ENCODE measurements around the gene C1orf232. TPM values are rescaled to one million over a fixed set of nuclear protein-coding genes. Genes with fewer than 3 reads are reported as not detected.

C1orf232 gene
- total RNA-seq, 1 experiment from 2014 or later = not detected

DNA sequence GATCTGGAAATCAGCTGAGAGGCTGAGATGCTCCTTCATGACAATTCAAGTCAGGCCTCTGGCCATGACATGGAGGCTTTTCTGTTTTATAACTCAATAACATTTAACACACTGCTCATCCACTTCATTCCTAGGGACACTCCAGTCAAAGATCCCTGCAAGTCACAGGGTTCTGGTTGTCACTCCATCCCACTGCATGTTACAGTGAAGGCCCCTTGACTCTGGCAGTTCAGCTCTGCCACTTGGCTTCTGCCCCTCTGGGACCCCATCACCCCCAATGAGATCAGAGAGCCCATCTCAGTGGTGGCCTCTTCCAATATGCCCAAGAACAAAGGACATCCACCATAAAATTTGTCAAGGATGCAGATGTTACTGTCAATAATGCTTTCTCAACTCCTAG is 19.9 kb downstream of the C1orf232 start:
- peaks cover 100% of the 10 kb centered on the region for H3K27me3 Mint-ChIP-seq (ENCODE audit: low read depth)

More for the DNA sequence above, 19.9 kb downstream of the C1orf232 start:
- Histone ChIP-seq H3K14ac (ENCODE audit: insufficient read depth, low read length) (no peak overlapping the region), H3K23me2 (ENCODE audit: insufficient read length, low read depth, low read length, poor library complexity, severe bottlenecking) (no peaks in the 10 kb centered on the region), H4K8ac (replicated peaks; ENCODE audit: insufficient read length, low read depth, low read length) (no peak overlapping the region), H4K20me1 (ENCODE audit: control insufficient read depth, insufficient read depth, insufficient read length) (no peaks in the 10 kb centered on the region), H3K18ac (ENCODE audit: insufficient read length, low read depth, low read length) (no peak overlapping the region), H2AFZ (ENCODE audit: low read length) (no peak overlapping the region), H3K23ac (ENCODE audit: insufficient read length, low read depth, low read length) (no peak overlapping the region), H4K91ac (ENCODE audit: insufficient read length, low read depth, low read length) (no peak overlapping the region), H2BK5ac (ENCODE audit: insufficient read length, low read length) (no peak overlapping the region), H3K4me2 (ENCODE audit: insufficient read depth, insufficient read length, low read length) (no peak overlapping the region), H2BK20ac (ENCODE audit: low read depth, low read length, poor library complexity, severe bottlenecking) (no peak overlapping the region), H3K56ac (ENCODE audit: insufficient read length, low read depth, low read length) (no peak overlapping the region), H2AK5ac (ENCODE audit: insufficient read length, low read length) (no peak overlapping the region), H3K4me1 (ENCODE audit: insufficient read depth, low read length) (peaks cover 2% of the 10 kb centered on the region; the same call in 1 of the 2 replicates), H3K4ac (ENCODE audit: low read depth, low read length) (no peak overlapping the region), H3K79me1 (ENCODE audit: insufficient read depth, low read depth, low read length, poor library complexity, severe bottlenecking) (no peaks in the 10 kb centered on the region), H3K9me3 (ENCODE audit: control insufficient read depth, low read depth, low read length) (no peaks in the 10 kb centered on the region), H3K9ac (ENCODE audit: extremely low read depth, insufficient read length, low read length) (no peak overlapping the region), H3K27me3 (ENCODE audit: insufficient read depth, low read length) (peaks cover 8% of the 10 kb centered on the region; the same call in 1 of the 2 replicates), H2BK15ac (ENCODE audit: low read depth, low read length) (no peak overlapping the region), H2BK12ac (ENCODE audit: insufficient read length, low read depth, low read length) (no peak overlapping the region), H4K5ac (ENCODE audit: insufficient read length, low read depth, low read length) (no peak overlapping the region), H3K27ac (ENCODE audit: insufficient read length, low read depth, low read length) (no peak overlapping the region), H3K79me2 (ENCODE audit: insufficient read depth, low read length) (no peaks in the 10 kb centered on the region), H3T11ph (ENCODE audit: low read length) (no peak overlapping the region), H2BK120ac (ENCODE audit: low read depth, low read length, poor library complexity, severe bottlenecking) (no peak overlapping the region)
- Mint-ChIP-seq H3K36me3 (ENCODE audit: insufficient read depth in 1 of 3, low read depth in 3 of 3) (no peaks in the 10 kb centered on the region), H3K27ac (no peak overlapping the region), H3K9me3 (no peaks in the 10 kb centered on the region), H3K4me1 (peaks cover 0 to 3% of the 10 kb centered on the region in 2 experiments; a peak in 1 of 4 replicates), H3K4me3 (no peak overlapping the region)
- DNase-seq = no peak
- no peak for TF ChIP-seq CTCF (conservative IDR thresholded peaks at IDR 0.05)

Data from H9 (cell line).